K562 (cell line): ENCODE measurements around the gene GAS2L2. TPM values are rescaled to one million over a fixed set of nuclear protein-coding genes. Genes with fewer than 3 reads are reported as not detected.

Experiments
- ATAC-seq: fragments of 200-7000 bp; cut with Tn5 transposase; 3 replicates; pipeline ENCODE4 v1.9.1; 2020; ENCODE audit warnings: moderate library complexity
- BruUV-seq: library from RNA; stranded (reverse); fragments of 400-500 nt; replicated peaks from 2 replicates; lab custom pipeline; 2021; lab: Mats Ljungman, UMichigan
- CTCF ChIA-PET: fragments of 300-600 bp; formaldehyde crosslinking; extraction: SDS; loops from one replicate; lab custom pipeline; 2021; ENCODE audit warnings: low intra/inter-chr PET ratio; lab: Yijun Ruan, JAX
- POLR2A ChIA-PET: fragments of 300-600, 350-650 bp; sonication (Branson Sonifier 250); formaldehyde crosslinking; extraction: SDS; loops from one replicate; lab custom pipeline; 2021; ENCODE audit warnings: antibody characterized with exemption, inconsistent platforms; lab: Yijun Ruan, JAX
- DNase-seq, 4 experiments: peaks; one replicate each; pipeline versions ENCODE4 v3.0.0 to v3.0.0-alpha.2; 2011 to 2018; ENCODE audit warnings: low spot score in 3 of 4, mixed read lengths in 3 of 4; ENCODE audit errors: extremely low read depth in 1 of 4
- FAIRE-seq: peaks from 2 replicates; lab custom pipeline; 2011; peaks lifted over from hg19 to GRCh38; lab: Jason Lieb, UNC
- H2AFZ ChIP-seq: 2 replicates; pipeline ENCODE4 v1.6.0; 2011; ENCODE audit warnings: low read depth, low read length, control low read depth, inconsistent platforms
- H3K27ac ChIP-seq: fragments of 200-600 bp; 3 replicates; pipeline ENCODE4 v1.8.0; 2011; ENCODE audit warnings: low read depth, mild to moderate bottlenecking, control low read depth, inconsistent platforms, low read length, moderate library complexity, mixed read lengths; ENCODE audit errors: extremely low read depth
- H3K27me3 ChIP-seq, 2 experiments: fragments of 300-600 bp in 1 of 2; 2 replicates in 1 of 2; 3 replicates in 1 of 2; pipeline versions ENCODE4 v1.6.0 to v1.8.0; 2011; ENCODE audit warnings: inconsistent platforms in 2 of 2, low read length in 2 of 2, mild to moderate bottlenecking in 1 of 2, mixed read lengths in 1 of 2, moderate library complexity in 1 of 2; ENCODE audit not compliant: control insufficient read depth in 2 of 2, insufficient read depth in 2 of 2
- H3K36me3 ChIP-seq: fragments of 300-600 bp; 3 replicates; pipeline ENCODE4 v1.8.0; 2011; ENCODE audit warnings: mild to moderate bottlenecking, low read length, inconsistent platforms; ENCODE audit not compliant: control insufficient read depth, insufficient read depth
- H3K4me1 ChIP-seq, 2 experiments: fragments of 200-600 bp in 1 of 2; replicated peaks in 1 of 2; 2 replicates in 1 of 2; 3 replicates in 1 of 2; pipeline versions ENCODE4 v1.5.1 to v1.8.0; 2011; ENCODE audit warnings: inconsistent platforms in 2 of 2, low read length in 2 of 2, mild to moderate bottlenecking in 1 of 2, mixed read lengths in 1 of 2, moderate library complexity in 1 of 2; ENCODE audit not compliant: control insufficient read depth in 2 of 2, insufficient read depth in 2 of 2
- H3K4me2 ChIP-seq: 2 replicates; pipeline ENCODE4 v1.6.1; 2011; ENCODE audit warnings: low read length, control low read depth, inconsistent platforms, mixed read lengths; ENCODE audit not compliant: insufficient read depth
- H3K4me3 ChIP-seq: fragments of 200-600 bp; sonication (generic), shearing (Covaris generic); 2 replicates; pipeline ENCODE4 v1.5.1; 2016; ENCODE audit warnings: control low read depth, inconsistent platforms
- H3K79me2 ChIP-seq: fragments of 200-600 bp; 3 replicates; pipeline ENCODE4 v1.8.0; 2011; ENCODE audit warnings: low read length, inconsistent platforms; ENCODE audit not compliant: control insufficient read depth, insufficient read depth
- H3K9ac ChIP-seq, 2 experiments: 2 replicates each; pipeline versions ENCODE4 v1.6.0 to v1.6.1; 2011; ENCODE audit warnings: low read depth in 2 of 2, low read length in 2 of 2, control low read depth in 1 of 2, inconsistent platforms in 1 of 2, mild to moderate bottlenecking in 1 of 2, mixed read lengths in 1 of 2; ENCODE audit not compliant: insufficient read depth in 1 of 2
- H3K9me1 ChIP-seq: one replicate; pipeline ENCODE4 v1.6.0; 2011; ENCODE audit warnings: inconsistent platforms, mild to moderate bottlenecking, low read length, moderate library complexity; ENCODE audit not compliant: control insufficient read depth, insufficient read depth
- H3K9me3 ChIP-seq: replicated peaks from 2 replicates; pipeline ENCODE4 v1.5.1; 2011; ENCODE audit warnings: low read depth, low read length, inconsistent platforms; ENCODE audit not compliant: control insufficient read depth, insufficient read depth
- H4K20me1 ChIP-seq: replicated peaks from 2 replicates; pipeline ENCODE4 v1.6.1; 2011; ENCODE audit warnings: low read length, inconsistent platforms, mixed read lengths; ENCODE audit not compliant: control insufficient read depth, insufficient read depth
- CBX1 ChIP-seq: sonication (generic); IDR thresholded peaks from 2 replicates; pipeline ENCODE4 v1.6.1; 2016; ENCODE audit warnings: antibody characterized with exemption, low read depth, mild to moderate bottlenecking
- DPF2 ChIP-seq: fragments of 450-650 bp; IDR thresholded peaks from 2 replicates; pipeline ENCODE4 v1.6.1; 2016
- HNRNPH1 ChIP-seq: fragments of 200-400 bp; formaldehyde crosslinking; optimal IDR thresholded peaks from 2 replicates; pipeline ENCODE3; 2017; ENCODE audit warnings: low read depth, mild to moderate bottlenecking, low read length, moderate library complexity
- NFRKB ChIP-seq: fragments of 450-650 bp; IDR thresholded peaks from 2 replicates; pipeline ENCODE4 v1.6.1; 2016; ENCODE audit warnings: low read depth
- ZNF655 ChIP-seq: fragments of 250-450 bp; sonication (Bioruptor Pico); IDR thresholded peaks from 2 replicates; pipeline ENCODE4 v1.5.0; 2021
- WGBS: fragments of 100-300 bp; shearing (Covaris generic); methylation state at CpG from one replicate; pipeline ENCODE4 v1.1.6; 2016; ENCODE audit warnings: low coverage, mixed read lengths; ENCODE audit not compliant: insufficient coverage; ENCODE audit errors: missing lambda C conversion rate; 5-methylcytosine and 5-hydroxymethylcytosine counted together
- in situ Hi-C: fragments of 300-500 bp; cut with MboI; formaldehyde crosslinking; loops from 4 replicates; pipeline ENCODE4 v1.15.0; 2018; ENCODE audit warnings: inconsistent platforms, mixed read lengths
- intact Hi-C: fragments of 100-400 bp; cut with micrococcal nuclease; formaldehyde crosslinking; loops from 2 replicates; pipeline ENCODE4 v1.14.2; 2022
- polyA plus RNA-seq, 8 experiments: library from polyadenylated mRNA; depleted of rRNA in 4 of 8; stranded (reverse) in 5 of 8; unstranded in 3 of 8; fragments of >200 nt; fragmentation: Nextera tagmentation in 2 of 8; fragmentation: Illumina TruSeq in 1 of 8; extraction: Ambion mirVana in 2 of 8; extraction: Trizol in 1 of 8; gene quantifications; 2 replicates each; pipeline versions ENCODE4 v1.2.1 to v1.2.3, GENCODE V29; 2011 to 2014; ENCODE audit warnings: inconsistent platforms in 1 of 8, missing spikeins in 1 of 8
- total RNA-seq, 7 experiments: library from RNA; depleted of rRNA in 6 of 7; stranded (reverse); fragments of >200 nt in 6 of 7; fragmentation: Illumina TruSeq in 2 of 7; extraction: Trizol in 2 of 7; gene quantifications; 2 replicates each; pipeline versions ENCODE4 v1.2.1 to v1.2.3, GENCODE V29; 2011 to 2021; ENCODE audit warnings: low replicate concordance in 1 of 7

GAS2L2 gene
- total and polyA plus RNA-seq, 9 of the 15 experiments (the other 6 are each of a cell fraction or from before 2014, with no cell fraction given): not detected

GRCh38 chr17:35742896-35743477, 10.1 kb downstream of the GAS2L2 start:
- Histone ChIP-seq H3K36me3 (no peaks in the 10 kb centered on the region), H3K4me3 (no peak overlapping the region), H3K27me3 (peaks cover 21 to 72% of the 10 kb centered on the region in 2 experiments), H3K27ac (no peak overlapping the region), H3K4me1 (peaks cover 0 to 16% of the 10 kb centered on the region in 2 experiments; a peak in 3 of 5 replicates), H3K79me2 (no peaks in the 10 kb centered on the region), H2AFZ (no peak overlapping the region), H3K9ac (no peak overlapping the region), H3K4me2 (no peak overlapping the region), H3K9me1 (peaks cover 4% of the 10 kb centered on the region), H3K9me3 (no peaks in the 10 kb centered on the region), H4K20me1 (peaks cover 17% of the 10 kb centered on the region)
- intact Hi-C loops: no loop called here
- BruUV-seq: no TSS peak
- in situ Hi-C loops: loop anchor here (10.0 to 25.0 kb wide), 2 partner anchors 598 to 1306 kb away; partner anchors contain the start of genes NLE1 and UNC45B
- DNase-seq: no peak
- FAIRE-seq: no peak
- WGBS: 2% methylated on average over 6 of the region's 7 CpGs
- ChIA-PET POLR2A (interaction anchor here (0.6 to 0.8 kb wide), 2 partner anchors 8 to 94 kb away, joined by 3 read pairs; no protein-coding TSS in a partner anchor), CTCF (no interaction called here)
- TF ChIP-seq DPF2: no peak
- no peak for TF ChIP-seq CBX1
- TF ChIP-seq ZNF655: no peak
- TF ChIP-seq HNRNPH1: no peak
- no peak for TF ChIP-seq NFRKB
- no peak for ATAC-seq
